Lung microvascular endothelial cell (primary cell): Measurements from ENCODE around the gene ASAP2. TPM values are rescaled to one million over a fixed set of nuclear protein-coding genes. Genes with fewer than 3 reads are reported as not detected.
A peak's percentile ranks its signal among the peaks of the same experiment; 100 is the strongest.

ENCODE experiments used
- DNase-seq, 2 donors: peaks; one replicate each; pipeline versions ENCODE4 v3.0.0 to v3.0.0-alpha.2; 2010; ENCODE audit warnings: low read depth in 2 of 2
- total RNA-seq: library from RNA; depleted of rRNA; stranded (reverse); fragments of >200 nt; gene quantifications from 2 replicates; pipeline ENCODE4 v1.2.1, GENCODE V29; 2014

ASAP2 gene
- total RNA-seq, 1 donor from 2014 or later, result 26.2 TPM

GRCh38 chr2:9291866-9292265 is 85.3 kb downstream of the ASAP2 start:
- no peak for DNase-seq

- no peak for DNase-seq
Measured at GRCh38 chr2:9292426-9292825, 85.8 kb downstream of the ASAP2 start.

GRCh38 chr2:9294764-9295163 is 88.2 kb downstream of the ASAP2 start:
- DNase-seq, result no peak

DNA sequence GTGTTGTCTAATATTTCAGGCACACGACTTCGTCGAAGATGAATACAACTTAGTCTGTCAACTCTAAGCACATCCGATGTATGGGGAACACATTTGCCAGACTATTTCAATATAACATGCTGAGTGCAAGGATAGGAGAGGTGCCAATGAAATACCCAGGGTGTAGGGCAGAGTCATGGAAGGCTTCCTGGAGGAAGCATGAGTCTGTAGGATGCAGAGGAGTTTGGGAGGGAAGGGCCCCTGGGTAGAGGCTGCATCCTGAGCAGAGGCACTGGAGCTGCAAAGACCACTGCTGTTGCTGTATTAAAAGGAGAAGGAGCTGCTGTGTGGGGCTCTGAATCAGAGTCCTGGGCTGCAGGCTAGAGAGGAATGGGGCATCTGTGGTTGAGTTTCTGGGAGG is 89.9 kb downstream of the ASAP2 start:
- DNase-seq, result no peak

GRCh38 chr2:9297156-9297555 is 90.5 kb downstream of the ASAP2 start:
- DNase-seq, result no peak

DNA sequence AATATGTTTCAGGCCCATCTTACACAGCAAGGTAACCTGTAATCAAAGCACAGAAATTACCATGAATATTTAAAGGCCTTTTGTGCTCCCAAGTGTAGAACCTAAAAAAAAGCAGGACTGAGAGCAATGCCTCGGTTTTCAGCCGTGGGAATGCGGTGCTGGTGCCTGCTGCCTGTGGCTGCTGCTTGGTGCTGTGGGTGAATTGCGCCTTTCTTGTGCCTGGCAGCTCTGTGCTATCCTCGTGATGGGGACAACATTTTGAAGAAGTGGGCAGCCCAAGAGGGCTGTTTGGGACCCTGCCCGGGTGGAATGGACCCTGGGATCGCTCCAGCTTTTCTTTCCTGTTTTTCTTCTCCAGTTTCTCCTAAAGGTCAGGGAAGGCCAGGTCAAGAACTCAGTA is 91.2 kb downstream of the ASAP2 start:
- DNase-seq, result no peak

- DNase-seq, result no peak
Measured at GRCh38 chr2:9298583-9298982, 92.0 kb downstream of the ASAP2 start.

DNA sequence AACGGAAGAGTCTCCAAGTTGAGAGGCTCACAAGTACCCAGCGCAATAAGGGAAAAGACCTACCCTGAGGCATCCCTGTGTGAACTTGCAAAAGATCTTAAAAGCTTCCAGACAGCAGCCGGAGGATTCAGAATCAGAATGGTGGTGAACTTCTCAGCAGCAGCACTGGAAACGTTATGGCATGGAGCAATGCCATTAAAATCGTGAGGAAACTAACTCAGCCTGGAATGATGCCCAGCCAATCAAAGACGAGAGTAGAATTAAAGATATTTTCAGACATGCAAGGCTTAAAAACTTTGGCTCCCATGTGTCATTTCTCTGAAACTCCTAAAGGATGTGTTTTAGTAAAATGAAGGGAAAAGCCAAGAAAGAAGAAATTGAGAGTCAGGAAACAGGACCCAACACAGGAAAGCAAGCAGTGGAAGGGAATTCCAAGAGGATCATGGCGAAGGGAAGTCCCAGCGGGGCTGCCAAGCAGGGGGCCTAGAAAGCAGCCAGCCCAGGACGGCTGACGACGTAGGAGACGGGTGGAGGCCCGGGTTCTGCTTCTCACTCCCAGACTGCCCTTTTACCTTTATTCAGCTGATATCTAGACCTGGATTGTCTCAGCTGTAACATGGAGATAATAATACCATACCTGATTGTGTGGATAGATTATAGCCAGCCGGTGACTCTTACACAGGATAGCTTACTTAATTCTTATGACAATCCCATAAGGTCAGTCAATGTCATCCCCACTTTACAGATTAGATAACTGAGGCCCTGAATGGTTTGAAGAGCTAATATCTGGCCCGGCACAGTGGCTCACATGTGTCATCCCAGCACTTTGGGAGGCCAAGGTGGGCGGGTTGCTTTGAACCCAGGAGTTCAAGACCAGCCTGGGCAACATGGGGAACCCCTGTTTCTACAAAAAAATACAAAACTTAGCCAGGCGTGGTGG is 92.8 kb downstream of the ASAP2 start:
- DNase-seq, result peak in 1 of 2 donors; percentile 33

GRCh38 chr2:9300214-9300613 is 93.6 kb downstream of the ASAP2 start:
- DNase-seq, result no peak

DNA sequence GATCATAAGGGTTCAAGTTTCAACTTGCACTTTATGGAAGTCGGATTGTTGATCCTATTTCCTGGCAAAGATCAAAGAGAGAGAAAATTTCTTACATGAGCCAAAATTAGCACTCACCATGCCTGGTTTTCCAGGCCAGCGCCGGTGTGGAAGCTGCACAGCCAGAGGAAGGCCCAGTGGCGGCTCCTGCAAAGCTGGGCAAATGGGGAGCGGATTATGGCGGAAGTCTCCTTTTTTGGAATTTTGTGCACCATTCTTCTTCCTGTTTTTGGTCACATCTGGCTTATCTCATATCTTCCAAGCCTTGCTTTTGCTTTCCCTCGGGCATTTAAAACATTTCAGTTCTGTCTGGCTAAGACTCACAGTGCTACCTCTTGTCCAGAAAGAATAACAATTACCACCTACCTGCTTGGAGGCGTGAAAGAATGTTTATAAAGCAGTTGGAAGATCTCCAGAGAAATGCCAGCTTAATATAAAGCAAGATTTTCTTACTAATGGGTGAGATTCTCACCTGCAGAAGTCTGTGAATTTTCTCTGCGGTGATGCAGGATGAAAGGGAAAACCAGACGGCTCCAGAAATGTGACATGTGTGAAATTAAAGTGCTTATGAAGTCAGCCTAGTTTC is 94.3 kb downstream of the ASAP2 start:
- peak in 1 of 2 donors; percentile 50 for DNase-seq

- DNase-seq, result no peak
Measured at GRCh38 chr2:9302755-9303154, 96.1 kb downstream of the ASAP2 start.

DNA sequence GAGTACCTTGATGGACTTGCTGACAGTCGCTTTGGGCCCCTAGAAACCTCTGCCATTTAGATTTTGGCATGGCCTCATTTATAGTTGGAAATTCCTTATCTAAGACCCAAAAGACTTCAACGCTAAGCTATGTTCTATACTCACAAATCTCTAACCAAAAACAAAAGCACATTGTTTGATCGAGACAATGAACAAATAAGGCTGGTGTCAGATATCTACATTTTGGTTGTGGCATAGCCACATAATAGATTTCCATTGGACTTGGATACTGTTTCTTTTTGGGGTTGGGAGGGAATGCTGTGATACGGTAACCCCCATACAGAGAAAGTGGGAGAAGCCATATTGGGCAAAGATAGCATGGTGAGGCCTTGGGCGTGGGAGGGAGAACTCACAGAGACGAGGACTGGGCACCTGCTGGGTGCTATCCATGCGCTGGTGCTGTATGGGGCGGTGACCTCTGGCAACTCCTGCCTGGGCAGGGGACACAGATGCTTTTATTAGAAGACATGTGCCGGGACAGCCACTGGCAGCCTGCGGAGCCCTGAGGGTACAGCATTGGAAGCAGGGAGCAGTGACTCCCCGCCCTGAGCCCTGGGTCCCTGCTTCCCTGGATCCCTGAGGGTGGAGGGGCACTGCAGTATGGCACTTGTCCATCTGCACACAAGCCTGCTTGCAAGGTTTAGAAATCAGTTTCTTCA is 97.1 kb downstream of the ASAP2 start:
- DNase-seq, result no peak

GRCh38 chr2:9306911-9307310 is 100.3 kb downstream of the ASAP2 start:
- no peak for DNase-seq

DNA sequence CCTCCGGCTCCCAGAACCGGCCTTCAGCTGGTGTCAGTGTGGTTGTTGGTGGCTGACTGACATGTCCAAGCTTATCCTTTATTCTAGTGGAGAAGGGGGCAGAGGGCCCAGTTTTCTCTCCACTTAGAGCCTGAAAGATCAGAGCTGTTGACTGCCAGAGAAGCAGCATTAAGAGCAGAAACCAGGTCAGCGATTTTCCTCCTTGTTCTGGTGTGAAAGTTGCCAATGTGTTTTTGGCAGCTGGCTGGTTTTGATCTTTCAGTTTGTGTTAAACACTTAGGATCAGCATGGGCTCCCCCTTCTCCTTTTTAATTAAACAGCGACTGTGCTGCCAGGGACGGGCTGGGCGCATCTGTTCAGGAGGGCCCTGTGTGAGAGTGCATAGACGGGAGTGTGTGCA is 100.9 kb downstream of the ASAP2 start:
- no peak for DNase-seq

DNA sequence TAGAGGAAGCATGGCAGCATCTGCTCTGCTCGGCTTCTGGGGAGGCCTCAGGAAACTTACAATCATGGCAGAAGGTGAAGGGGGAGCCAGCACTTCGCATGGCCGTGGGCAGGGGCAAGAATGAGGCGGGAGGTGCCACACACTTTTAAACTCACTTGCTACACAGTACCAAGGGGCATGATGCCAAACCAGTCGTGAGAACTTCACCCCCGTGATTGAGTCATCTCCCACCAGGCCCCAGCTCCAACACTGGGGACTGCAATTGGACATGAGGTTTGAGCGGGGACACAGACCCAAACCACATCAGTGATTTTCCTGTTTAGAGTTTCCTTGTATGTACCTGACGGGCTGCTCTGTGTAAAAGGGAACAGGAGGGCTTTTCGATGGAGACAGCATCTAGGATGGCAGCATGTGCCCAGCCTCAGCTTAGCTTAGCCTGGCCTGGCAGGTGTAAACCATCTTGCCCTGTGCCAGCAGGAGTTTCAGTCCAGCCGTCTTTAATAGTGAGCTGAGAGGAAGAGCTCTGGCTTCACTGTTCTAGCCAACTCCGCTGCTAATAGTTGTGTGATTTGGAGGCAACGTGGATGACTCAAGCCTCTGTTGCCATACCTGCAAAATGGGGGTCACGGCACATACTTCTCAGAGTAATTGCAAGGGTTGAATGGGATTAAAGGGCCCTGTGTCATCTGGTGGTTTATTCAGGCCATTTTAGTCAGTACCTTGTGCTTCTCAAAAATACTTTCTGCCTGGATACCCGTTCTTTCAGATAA is 101.8 kb downstream of the ASAP2 start:
- peak in 1 of 2 donors; percentile 37 for DNase-seq

GRCh38 chr2:9309147-9309546 is 102.5 kb downstream of the ASAP2 start:
- no peak for DNase-seq

DNA sequence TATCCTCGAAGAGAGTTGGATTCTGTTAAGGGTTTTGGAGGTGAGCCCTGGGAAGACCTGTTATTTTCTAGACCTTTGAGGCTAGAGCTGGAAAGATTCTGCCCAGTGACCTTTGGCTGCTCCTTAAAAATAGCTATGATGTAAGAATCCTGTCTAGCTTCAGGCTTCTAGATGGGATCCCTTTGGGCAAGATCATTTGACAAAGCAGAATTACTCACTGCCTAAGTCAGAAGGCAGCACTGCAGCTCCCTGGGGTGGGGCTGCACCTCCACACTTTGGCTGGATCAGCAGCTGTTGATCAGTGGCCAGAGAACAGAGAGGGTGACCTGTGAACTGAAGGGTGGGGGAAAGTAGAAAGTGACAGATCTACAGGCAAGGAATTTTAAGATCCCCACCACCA is 103.8 kb downstream of the ASAP2 start:
- DNase-seq, result peak in 1 of 2 donors; percentile 87

GRCh38 chr2:9310798-9311197 is 104.2 kb downstream of the ASAP2 start:
- DNase-seq, result peak in 1 of 2 donors; percentile 46

GRCh38 chr2:9311488-9311887 is 104.9 kb downstream of the ASAP2 start:
- peak in 1 of 2 donors; percentile 87 for DNase-seq

DNA sequence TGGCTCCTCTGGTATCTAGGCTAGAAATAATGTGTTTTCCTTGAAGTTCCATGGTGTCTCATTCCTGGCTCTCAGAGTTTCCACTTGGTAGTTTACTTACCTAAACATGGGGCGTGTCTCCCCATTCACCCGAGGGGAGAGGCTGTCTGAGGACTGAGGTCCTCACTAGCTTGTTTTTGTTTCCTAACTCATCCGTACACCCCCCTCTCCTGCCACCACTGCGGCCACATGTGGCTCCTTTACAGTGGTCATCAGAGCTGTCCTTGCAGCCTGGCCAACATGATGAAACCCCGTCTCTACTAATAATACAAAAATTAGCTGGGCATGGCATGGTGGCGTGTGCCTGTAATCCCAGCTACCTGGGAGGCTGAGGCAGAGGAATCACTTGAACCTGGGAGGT is 106.0 kb downstream of the ASAP2 start:
- no peak for DNase-seq

- peak in 1 of 2 donors; percentile 56 for DNase-seq
Measured at GRCh38 chr2:9313443-9313842, 106.8 kb downstream of the ASAP2 start.
